ENCODE measurements around the gene B4GALT1.

The B4GALT1 gene

GRCh38 chr9:33117796-33118195 is 49.3 kb downstream of the B4GALT1 start:
- DNase-seq, result no peak

GRCh38 chr9:33117306-33117705 is 49.8 kb downstream of the B4GALT1 start:
- no peak for DNase-seq

GRCh38 chr9:33116860-33117259 is 50.3 kb downstream of the B4GALT1 start:
- DNase-seq, result no peak

- DNase-seq, result no peak
Observed at GRCh38 chr9:33114746-33115145, 52.4 kb downstream of the B4GALT1 start.

GRCh38 chr9:33113799-33114547 is 53.2 kb downstream of the B4GALT1 start:
- no peak for DNase-seq

- DNase-seq, result no peak
Observed at GRCh38 chr9:33112094-33112493, 55.0 kb downstream of the B4GALT1 start.

GRCh38 chr9:33111631-33112030 is 55.5 kb downstream of the B4GALT1 start:
- DNase-seq, result no peak

GRCh38 chr9:33110686-33111085 is 56.5 kb downstream of the B4GALT1 start:
- no peak for DNase-seq

- DNase-seq, result no peak
Observed at GRCh38 chr9:33109850-33110595, 57.1 kb downstream of the B4GALT1 start.

- DNase-seq, result no peak
Observed at GRCh38 chr9:33109097-33109496, 58.0 kb downstream of the B4GALT1 start.

- no peak for DNase-seq
Observed at GRCh38 chr9:33108472-33108871, 58.7 kb downstream of the B4GALT1 start.

- no peak for DNase-seq
Observed at GRCh38 chr9:33107762-33108161, 59.4 kb downstream of the B4GALT1 start.

- no peak for DNase-seq
Observed at GRCh38 chr9:33106827-33107621, 60.1 kb downstream of the B4GALT1 start.

- no peak for DNase-seq
Observed at GRCh38 chr9:33106372-33106771, 60.8 kb downstream of the B4GALT1 start.

- no peak for DNase-seq
Observed at GRCh38 chr9:33105959-33106358, 61.2 kb downstream of the B4GALT1 start.

- DNase-seq, result no peak
Observed at GRCh38 chr9:33105504-33105903, 61.6 kb downstream of the B4GALT1 start.

- DNase-seq, result no peak
Observed at GRCh38 chr9:33104401-33104800, 62.7 kb downstream of the B4GALT1 start.

- DNase-seq, result no peak
Observed at GRCh38 chr9:33103501-33104281, 63.4 kb downstream of the B4GALT1 start.

- no peak for DNase-seq
Observed at GRCh38 chr9:33102551-33103210, 64.5 kb downstream of the B4GALT1 start.

- no peak for DNase-seq
Observed at GRCh38 chr9:33101104-33101951, 65.8 kb downstream of the B4GALT1 start.

- DNase-seq, result no peak
Observed at GRCh38 chr9:33099754-33100153, 67.4 kb downstream of the B4GALT1 start.

Measured in stimulated activated CD4-positive, alpha-beta T cell treated with anti-CD3 and anti-CD28 coated beads, Interleukin-2, amount 100 ng/mL, for 24 hours (primary cell).